ENCODE measurements around the gene S100A8.

GRCh38 chr1:153429266-153430165, 38.6 kb upstream of the S100A8 start:
- TF ChIP-seq GATA3 (IDR thresholded peaks at IDR 0.05; ENCODE audit: low read depth, low read length) (no peak), GATA2 (IDR thresholded peaks at IDR 0.05; ENCODE audit: low read depth, low read length) (no peak)

All from SH-SY5Y (cell line).